GM15510 (cell line): ENCODE data around the gene R3HDM2.

ENCODE experiments used
- POLR2A ChIP-seq: IDR thresholded peaks from 3 replicates; pipeline ENCODE4 v1.6.1; 2011; ENCODE audit warnings: borderline replicate concordance; ENCODE audit not compliant: insufficient read length; ENCODE audit errors: extremely low read depth

The R3HDM2 gene

DNA sequence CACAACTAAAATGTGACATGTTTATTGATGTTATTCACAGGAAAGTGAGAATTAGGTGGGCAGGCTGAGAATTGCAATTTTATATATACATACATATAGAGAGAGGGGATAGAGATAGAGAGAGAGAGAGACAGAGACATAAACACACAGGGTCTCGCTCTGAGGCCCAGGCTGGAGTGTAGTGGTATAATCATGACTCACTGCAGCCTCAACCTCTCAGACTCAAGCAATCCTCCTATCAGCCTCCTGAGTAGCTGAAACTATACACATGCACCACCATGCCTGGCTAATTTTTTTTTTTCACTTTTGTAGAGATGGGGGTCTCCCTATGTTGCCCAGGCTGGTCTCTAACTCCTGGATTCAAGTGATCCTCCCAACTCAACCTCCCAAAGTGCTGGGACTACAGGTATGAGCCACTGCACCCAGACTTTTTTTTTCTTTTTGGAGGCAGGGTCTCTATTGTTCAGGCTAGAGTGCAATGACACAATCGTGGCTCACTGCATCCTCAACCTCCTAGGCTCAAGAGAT lies 49.1 kb downstream of the R3HDM2 start:
- TF ChIP-seq POLR2A, result no peak

DNA sequence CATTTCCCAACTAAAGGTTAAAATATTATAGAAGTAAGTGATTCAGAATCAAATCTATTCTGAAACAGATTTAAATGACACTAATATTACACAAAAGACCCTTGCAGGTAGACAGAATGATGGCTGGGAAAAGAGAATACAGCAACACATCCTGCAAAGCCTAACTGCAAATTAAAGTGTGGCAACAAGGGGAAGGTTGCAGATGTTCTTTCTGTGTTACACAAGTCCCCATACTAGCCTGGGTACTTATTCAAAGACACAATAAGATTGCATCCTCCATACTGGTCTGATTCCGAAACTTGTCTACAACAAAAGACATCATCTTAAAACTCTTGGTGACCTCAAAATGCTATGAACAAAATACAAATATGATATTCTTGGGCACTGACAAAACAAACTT lies 50.5 kb downstream of the R3HDM2 start:
- TF ChIP-seq POLR2A, result no peak

DNA sequence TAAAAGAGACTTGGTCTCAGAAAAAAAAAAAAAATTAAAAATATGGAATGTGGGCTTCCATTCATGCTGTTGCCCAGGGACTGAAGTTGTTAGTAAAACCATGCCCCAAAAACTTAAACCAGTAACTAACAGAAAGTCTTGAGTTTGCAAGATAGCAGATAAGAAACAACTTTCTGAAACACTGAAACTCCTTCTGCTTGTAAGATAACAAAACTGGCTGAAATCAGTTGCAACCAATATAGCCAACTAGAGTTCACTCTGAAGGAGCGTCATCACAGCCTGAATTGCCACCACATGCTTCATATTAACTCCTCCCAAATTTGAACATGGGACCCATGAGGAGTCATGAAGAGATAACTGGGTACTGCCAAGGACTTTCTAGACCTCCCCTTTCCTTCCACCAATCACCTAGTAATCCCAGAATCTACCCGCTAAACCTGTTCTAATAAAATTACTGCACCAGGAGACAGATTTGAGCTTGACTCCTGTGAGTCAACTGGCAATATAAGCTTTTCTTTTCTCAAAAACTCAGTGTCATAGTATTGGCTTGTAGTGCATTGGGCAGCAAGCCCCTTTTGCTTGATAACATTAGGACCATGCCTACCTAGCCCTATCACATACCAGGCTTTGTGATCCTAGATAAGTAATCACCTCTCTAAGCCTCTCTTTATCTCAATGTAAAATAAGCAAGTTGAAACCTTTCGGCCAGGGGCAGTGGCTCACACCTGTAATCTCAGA lies 53.6 kb downstream of the R3HDM2 start:
- TF ChIP-seq POLR2A, result no peak

DNA sequence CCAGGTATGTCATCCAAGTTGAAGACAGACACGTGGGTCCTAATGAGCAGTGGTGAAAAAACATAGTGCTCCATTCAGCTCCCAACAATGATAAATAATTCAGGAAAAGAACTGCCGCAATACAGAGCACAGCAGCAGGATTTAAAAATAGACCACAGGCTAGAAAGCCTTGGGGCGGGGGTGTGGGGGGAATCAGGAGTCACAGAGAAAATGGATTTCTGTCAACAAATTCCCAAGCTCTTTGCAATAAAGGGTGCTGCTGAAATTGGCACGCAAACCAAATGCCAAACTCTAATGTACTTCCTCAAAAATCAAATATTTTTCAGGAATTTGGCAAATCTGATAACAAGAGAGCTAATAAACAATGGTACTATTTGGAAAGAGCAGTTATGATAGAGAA lies 58.6 kb downstream of the R3HDM2 start:
- TF ChIP-seq POLR2A, result no peak

DNA sequence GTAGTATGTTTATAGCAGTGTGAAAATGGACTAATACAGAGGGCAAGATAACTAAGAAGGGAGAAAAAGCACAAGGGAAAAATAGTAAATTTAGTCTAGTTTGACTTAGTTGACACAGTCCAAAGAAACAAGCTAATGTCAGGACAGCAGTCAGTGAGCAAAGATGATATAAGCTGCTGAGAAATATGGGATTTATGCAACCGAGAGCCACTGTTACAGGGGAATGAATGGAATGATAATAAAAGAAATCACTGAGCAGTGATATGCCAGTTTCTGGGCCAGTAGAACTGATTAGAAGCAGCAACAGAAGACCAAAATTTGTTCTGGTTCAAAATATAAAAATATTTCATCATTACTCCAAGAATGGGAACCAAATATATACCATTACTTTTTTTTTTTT lies 60.1 kb downstream of the R3HDM2 start:
- TF ChIP-seq POLR2A, result no peak

DNA sequence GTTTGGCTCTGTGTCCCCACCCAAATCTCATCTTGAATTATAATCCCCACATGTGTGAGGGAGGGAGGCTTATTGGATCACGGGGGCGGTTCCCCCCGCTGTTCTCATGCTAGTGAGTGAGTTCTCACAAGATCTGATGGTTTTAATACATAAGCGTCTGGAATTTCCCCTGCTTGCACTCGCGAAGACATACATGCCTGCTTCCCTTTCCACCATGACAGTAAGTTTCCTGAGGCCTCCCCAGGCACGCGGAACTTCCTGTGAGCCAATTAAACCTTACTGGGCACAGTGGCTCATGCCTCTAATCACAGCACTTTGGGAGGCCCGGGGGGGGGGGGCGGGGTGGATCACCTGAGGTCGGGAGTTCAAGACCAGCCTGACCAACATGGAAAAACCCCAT lies 60.8 kb downstream of the R3HDM2 start:
- TF ChIP-seq POLR2A, result no peak

DNA sequence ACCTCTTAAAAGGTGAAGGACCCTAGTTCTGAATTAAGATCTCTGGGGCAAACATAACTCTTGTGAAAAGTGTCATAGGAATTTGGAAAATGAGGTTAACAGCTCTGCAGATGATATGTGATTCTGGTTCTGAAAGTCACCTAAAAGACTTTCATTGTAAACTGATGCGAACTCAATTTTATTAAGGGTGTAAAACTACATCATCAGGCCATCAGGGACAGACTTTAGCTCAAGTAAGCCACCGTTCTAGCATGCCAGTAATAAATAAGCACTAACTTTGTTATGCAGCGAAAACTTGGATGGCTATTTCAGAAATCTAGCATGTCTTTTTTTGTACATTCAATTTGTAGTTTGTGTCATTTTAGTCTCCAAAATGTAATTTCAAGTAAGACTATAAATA lies 61.6 kb downstream of the R3HDM2 start:
- TF ChIP-seq POLR2A, result no peak

DNA sequence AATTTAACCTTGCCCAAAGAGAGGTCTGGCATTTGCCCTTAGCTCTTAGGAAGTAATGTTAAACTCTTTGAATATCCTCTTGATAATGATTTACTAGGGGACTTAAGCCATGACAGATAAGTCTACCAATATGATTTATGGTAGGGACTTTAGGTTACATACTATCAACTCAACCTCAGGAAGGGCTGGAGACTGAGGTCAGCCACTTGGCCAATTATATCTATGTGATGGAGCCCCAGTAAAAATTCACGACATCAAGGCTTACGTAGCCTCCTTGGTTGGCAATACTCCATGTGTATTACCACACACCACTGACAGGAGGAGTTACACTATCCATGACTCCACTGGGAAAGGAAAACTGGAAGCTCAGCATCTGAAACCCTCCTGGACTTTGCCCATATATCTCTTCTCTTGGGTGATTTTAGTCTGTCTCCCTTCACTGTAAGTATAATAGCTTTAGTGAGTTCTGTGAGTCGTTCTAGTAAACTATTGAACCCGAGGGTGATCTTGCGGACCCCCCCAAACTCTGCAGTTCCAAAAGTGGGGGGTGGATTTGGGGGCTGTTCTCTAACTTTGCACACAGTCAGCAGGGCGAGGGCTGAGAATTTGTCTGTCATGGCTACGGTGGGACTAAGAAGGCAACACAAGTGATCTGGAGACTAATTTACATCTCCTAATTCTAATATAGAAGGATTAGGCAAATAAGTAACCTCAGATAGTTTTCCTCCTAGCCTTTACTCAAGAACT lies 62.3 kb downstream of the R3HDM2 start:
- TF ChIP-seq POLR2A, result no peak

DNA sequence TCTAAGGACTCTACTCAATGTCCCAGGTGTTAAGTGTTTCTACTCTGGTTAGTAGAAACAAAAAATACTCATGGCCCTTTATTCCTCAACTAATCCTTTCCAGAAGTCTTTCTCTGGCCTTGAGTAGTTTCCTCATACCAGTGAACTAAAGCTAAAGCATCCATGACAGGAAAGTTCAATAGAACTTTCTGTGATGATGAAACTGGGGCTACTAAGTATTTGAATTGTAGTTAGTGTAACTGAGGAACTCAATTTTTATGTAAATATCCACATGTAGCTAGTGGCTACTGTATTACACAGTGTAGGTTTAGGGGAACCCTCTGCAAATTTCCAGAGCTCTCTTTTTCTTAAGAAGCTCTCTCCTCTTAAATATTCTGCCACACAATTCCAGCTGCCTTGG lies 63.7 kb downstream of the R3HDM2 start:
- no peak for TF ChIP-seq POLR2A

DNA sequence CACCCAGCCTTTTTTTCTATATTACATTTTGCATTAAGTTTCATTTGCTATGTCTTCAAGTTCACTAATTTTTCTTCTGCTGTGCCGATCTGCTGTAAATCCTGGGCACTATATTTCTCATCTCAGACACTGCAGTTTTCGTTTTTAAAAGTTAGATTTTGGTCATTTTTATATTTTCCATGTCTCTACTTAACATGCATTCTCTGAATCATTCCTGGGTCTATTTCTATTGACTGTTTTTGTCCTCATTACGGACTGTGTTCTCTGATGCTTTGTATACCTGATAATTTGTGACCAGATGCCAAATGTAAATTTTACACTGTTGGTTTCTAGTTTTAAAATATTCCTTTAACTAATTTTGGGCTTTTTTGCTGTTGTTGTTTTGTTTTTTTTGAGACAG lies 64.5 kb downstream of the R3HDM2 start:
- no peak for TF ChIP-seq POLR2A

DNA sequence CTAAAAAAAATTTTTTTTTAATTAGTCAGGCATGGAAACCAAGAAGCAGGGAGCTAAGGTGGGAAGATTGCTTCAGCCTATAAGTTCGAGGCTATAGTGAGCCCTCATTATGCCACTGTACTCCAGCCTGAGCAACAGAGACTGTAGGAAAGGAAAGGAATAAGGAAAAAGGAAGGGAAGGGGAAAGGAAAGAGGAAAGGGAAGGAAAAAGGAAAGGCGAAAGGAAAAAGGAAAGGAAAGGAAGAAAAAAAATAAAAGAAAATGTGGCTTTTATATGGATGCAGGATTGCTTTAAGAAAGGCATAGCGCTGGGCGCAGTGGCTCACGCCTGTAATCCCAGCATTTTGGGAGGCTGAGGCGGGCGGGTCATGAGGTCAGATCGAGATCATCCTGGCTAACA lies 70.4 kb downstream of the R3HDM2 start:
- no peak for TF ChIP-seq POLR2A

DNA sequence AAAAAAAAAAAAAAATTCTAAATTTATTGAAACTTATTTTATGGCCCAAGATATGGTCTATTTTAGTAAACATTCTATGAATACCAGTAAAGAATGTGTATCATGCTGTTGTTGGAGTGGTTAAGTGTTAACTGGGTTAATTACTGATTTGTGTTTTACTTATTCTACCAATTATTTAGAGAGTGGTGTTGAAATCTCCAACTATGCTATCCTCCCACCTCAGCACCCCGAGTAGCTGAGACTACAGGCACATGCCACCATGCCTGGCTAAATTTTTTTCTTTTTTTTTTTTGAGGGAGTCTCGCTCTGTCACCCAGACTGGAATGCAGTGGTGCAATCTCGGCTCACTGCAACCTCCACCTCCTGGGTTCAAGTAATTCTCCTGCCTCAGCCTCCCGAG lies 72.2 kb downstream of the R3HDM2 start:
- no peak for TF ChIP-seq POLR2A

DNA sequence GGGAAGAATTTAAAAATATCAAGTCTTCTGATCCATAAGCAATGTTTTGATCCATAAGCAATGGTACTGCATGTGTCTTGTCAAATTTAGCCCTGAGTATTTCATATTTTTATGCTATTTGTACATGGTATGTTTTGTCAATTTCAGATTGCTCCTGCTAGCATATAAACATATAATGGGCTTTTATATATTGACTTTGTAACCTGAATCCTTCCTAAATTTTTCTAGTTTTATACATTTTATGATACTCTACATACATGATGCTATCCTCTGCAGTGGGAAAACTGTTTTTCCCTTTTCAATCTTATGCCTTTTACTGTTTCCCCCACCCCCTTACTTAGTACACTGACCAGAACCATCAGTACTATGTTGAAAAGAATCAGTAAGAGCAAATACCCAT lies 75.1 kb downstream of the R3HDM2 start:
- TF ChIP-seq POLR2A, result no peak

DNA sequence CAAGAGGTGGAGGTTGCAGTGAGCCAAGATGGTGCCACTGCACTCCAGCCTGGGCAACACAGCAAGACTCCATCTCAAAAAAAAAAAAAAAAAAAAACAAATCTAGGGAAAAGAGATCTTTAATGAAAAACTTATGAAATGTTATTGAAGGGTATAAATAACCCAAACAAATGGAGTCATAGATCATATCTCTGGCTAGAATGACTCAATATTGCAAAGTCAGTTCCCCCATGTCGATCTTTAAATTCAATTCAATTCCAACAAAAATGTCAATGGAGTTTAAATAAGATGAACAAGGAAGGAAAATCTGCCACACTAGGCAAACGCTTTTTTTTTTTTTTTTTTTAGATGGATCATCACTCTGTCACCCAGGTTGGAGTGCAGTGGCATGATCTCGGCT lies 78.7 kb downstream of the R3HDM2 start:
- no peak for TF ChIP-seq POLR2A

DNA sequence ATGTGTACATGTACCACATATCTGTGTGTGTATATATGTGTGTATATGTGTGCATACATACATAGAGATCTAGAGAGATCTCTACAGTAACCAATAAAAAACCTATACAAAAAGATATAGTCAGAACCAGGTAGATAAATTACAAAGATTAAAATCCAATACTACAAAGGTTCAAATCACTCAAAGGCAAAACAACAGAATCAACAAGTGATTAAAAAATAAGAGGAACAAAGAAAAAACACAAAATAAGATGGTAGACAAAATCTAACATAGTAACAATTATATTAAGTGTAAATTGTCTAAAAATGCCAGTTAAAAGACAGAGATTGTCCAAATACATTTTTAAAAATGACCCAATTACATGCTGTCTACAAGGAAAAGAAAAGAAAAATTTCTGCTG lies 83.6 kb downstream of the R3HDM2 start:
- no peak for TF ChIP-seq POLR2A
